WTC11 (cell line): ENCODE results near the gene ZSWIM6. TPM values are rescaled to one million over a fixed set of nuclear protein-coding genes. Genes with fewer than 3 reads are reported as not detected.

Experiments
- ATAC-seq: fragments of 200-7000 bp; cut with Tn5 transposase; 2 replicates; pipeline ENCODE4 v1.10.0; 2021; ENCODE audit warnings: mild to moderate bottlenecking, moderate library complexity
- CTCF ChIA-PET: fragments of 300-600 bp; sonication (Branson Sonifier 250); formaldehyde crosslinking; loops from one replicate; lab custom pipeline; 2021; ENCODE audit warnings: antibody characterized with exemption; lab: Charles Lee
- POLR2A ChIA-PET: fragments of 350-600 bp; sonication (Branson Sonifier 250); formaldehyde crosslinking; loops from one replicate; lab custom pipeline; 2021; ENCODE audit warnings: antibody characterized with exemption; lab: Charles Lee
- DNase-seq: peaks from one replicate; pipeline ENCODE4 v3.0.0; 2021; ENCODE audit warnings: low spot score
- H3K27ac Mint-ChIP-seq: 2 replicates; pipeline ENCODE4 v1.8.0; 2021; ENCODE audit warnings: mixed read lengths
- H3K27me3 Mint-ChIP-seq: 2 replicates; pipeline ENCODE4 v1.8.0; 2021; ENCODE audit warnings: low read depth, mild to moderate bottlenecking, moderate library complexity, mixed read lengths
- H3K36me3 Mint-ChIP-seq: 2 replicates; pipeline ENCODE4 v1.8.0; 2021; ENCODE audit warnings: mixed read lengths
- H3K4me1 Mint-ChIP-seq: 2 replicates; pipeline ENCODE4 v1.8.0; 2022; ENCODE audit warnings: mixed read lengths
- H3K4me3 Mint-ChIP-seq: 2 replicates; pipeline ENCODE4 v1.8.0; 2021; ENCODE audit warnings: mild to moderate bottlenecking, moderate library complexity, mixed read lengths
- H3K9me3 Mint-ChIP-seq: 2 replicates; pipeline ENCODE4 v1.8.0; 2021; ENCODE audit warnings: mixed read lengths
- ATF1 ChIP-seq: sonication (generic); formaldehyde crosslinking; IDR thresholded peaks from 2 replicates; pipeline ENCODE4 v1.8.1; 2023; ENCODE audit warnings: mild to moderate bottlenecking, moderate library complexity, missing genetic modification reagents
- CBFB ChIP-seq: sonication (generic); formaldehyde crosslinking; IDR thresholded peaks from 2 replicates; pipeline ENCODE4 v1.8.1; 2022; ENCODE audit warnings: mild to moderate bottlenecking, low read depth, missing genetic modification reagents
- ESRRA ChIP-seq: sonication (generic); formaldehyde crosslinking; IDR thresholded peaks from 2 replicates; pipeline ENCODE4 v1.8.1; 2022; ENCODE audit warnings: mild to moderate bottlenecking, missing genetic modification reagents, borderline replicate concordance
- FOXJ3 ChIP-seq: sonication (generic); formaldehyde crosslinking; IDR thresholded peaks from 2 replicates; pipeline ENCODE4 v1.9.0; 2021; ENCODE audit warnings: missing genetic modification reagents, mild to moderate bottlenecking, borderline replicate concordance
- GABPB1 ChIP-seq: sonication (generic); formaldehyde crosslinking; IDR thresholded peaks from 2 replicates; pipeline ENCODE4 v1.8.1; 2023; ENCODE audit warnings: mild to moderate bottlenecking, missing genetic modification reagents
- HMGA2 ChIP-seq: fragments of 250-450 bp; sonication (Bioruptor Pico); IDR thresholded peaks from 2 replicates; pipeline ENCODE4 v1.4.0; 2021; ENCODE audit warnings: mild to moderate bottlenecking, moderate library complexity
- IRF2 ChIP-seq: sonication (generic); formaldehyde crosslinking; IDR thresholded peaks from 2 replicates; pipeline ENCODE4 v1.8.0; 2022; ENCODE audit warnings: low read depth, missing genetic modification reagents, borderline replicate concordance
- JAZF1 ChIP-seq: fragments of 250-450 bp; sonication (Bioruptor Pico); IDR thresholded peaks from 2 replicates; pipeline ENCODE4 v1.9.0; 2021; ENCODE audit warnings: moderate library complexity, mild to moderate bottlenecking, inconsistent platforms
- MYBL2 ChIP-seq: sonication (generic); formaldehyde crosslinking; IDR thresholded peaks from 2 replicates; pipeline ENCODE4 v1.8.1; 2023; ENCODE audit warnings: mild to moderate bottlenecking, moderate library complexity, missing genetic modification reagents
- NR3C1 ChIP-seq: sonication (generic); formaldehyde crosslinking; conservative IDR thresholded peaks from 2 replicates; pipeline ENCODE4 v1.8.1; 2023; ENCODE audit warnings: low read depth, mild to moderate bottlenecking, missing genetic modification reagents
- OVOL2 ChIP-seq: fragments of 250-450 bp; sonication (Bioruptor Pico); IDR thresholded peaks from 2 replicates; pipeline ENCODE4 v1.9.0; 2021; ENCODE audit warnings: mild to moderate bottlenecking, borderline replicate concordance
- RORB ChIP-seq: fragments of 250-450 bp; sonication (Bioruptor Pico); IDR thresholded peaks from 2 replicates; pipeline ENCODE4 v1.9.0; 2021; ENCODE audit warnings: mild to moderate bottlenecking
- SMAD3 ChIP-seq: sonication (generic); formaldehyde crosslinking; IDR thresholded peaks from 2 replicates; pipeline ENCODE4 v1.8.0; 2022; ENCODE audit warnings: missing genetic modification reagents, mild to moderate bottlenecking, borderline replicate concordance
- SMAD4 ChIP-seq: sonication (generic); formaldehyde crosslinking; IDR thresholded peaks from 2 replicates; pipeline ENCODE4 v1.8.0; 2022; ENCODE audit warnings: mild to moderate bottlenecking, missing genetic modification reagents
- SOX15 ChIP-seq: fragments of 250-450 bp; sonication (Bioruptor Pico); IDR thresholded peaks from 2 replicates; pipeline ENCODE4 v1.9.0; 2021; ENCODE audit warnings: mild to moderate bottlenecking
- TEAD1 ChIP-seq: sonication (generic); formaldehyde crosslinking; IDR thresholded peaks from 2 replicates; pipeline ENCODE4 v1.8.0; 2022; ENCODE audit warnings: mild to moderate bottlenecking, missing genetic modification reagents
- ZNF317 ChIP-seq: sonication (generic); formaldehyde crosslinking; IDR thresholded peaks from 2 replicates; pipeline ENCODE4 v1.8.1; 2023; ENCODE audit warnings: low read depth, mild to moderate bottlenecking, moderate library complexity, missing genetic modification reagents, borderline replicate concordance
- ZNF423 ChIP-seq: fragments of 250-450 bp; sonication (Bioruptor Pico); IDR thresholded peaks from 2 replicates; pipeline ENCODE4 v2.1.2; 2022; ENCODE audit warnings: mild to moderate bottlenecking, moderate library complexity
- ZSCAN18 ChIP-seq: fragments of 250-450 bp; sonication (Bioruptor Pico); IDR thresholded peaks from 2 replicates; pipeline ENCODE4 v2.1.2; 2022; ENCODE audit warnings: mild to moderate bottlenecking, moderate library complexity
- total RNA-seq: library from RNA; stranded (reverse); gene quantifications from 3 replicates; pipeline ENCODE4 v1.2.3, GENCODE V29; 2021
- TF ChIP-seq, protein P1 (sequence below): sonication (generic); formaldehyde crosslinking; IDR thresholded peaks from 2 replicates; pipeline ENCODE4 v1.8.1; 2023; ENCODE audit warnings: mild to moderate bottlenecking, missing genetic modification reagents
- TF ChIP-seq, protein P2 (sequence below): fragments of 250-450 bp; sonication (Bioruptor Pico); IDR thresholded peaks from 2 replicates; pipeline ENCODE4 v1.9.0; 2021; ENCODE audit warnings: moderate library complexity, mild to moderate bottlenecking, inconsistent platforms, borderline replicate concordance
- TF ChIP-seq, protein P3 (sequence below): fragments of 250-450 bp; sonication (Bioruptor Pico); IDR thresholded peaks from 2 replicates; pipeline ENCODE4 v1.9.0; 2021; ENCODE audit warnings: mild to moderate bottlenecking, borderline replicate concordance
- TF ChIP-seq, protein P4 (sequence below): sonication (generic); formaldehyde crosslinking; IDR thresholded peaks from 2 replicates; pipeline ENCODE4 v1.8.1; 2022; ENCODE audit warnings: low read depth, mild to moderate bottlenecking, moderate library complexity, missing genetic modification reagents, borderline replicate concordance
- TF ChIP-seq, protein P5 (sequence below): sonication (generic); formaldehyde crosslinking; IDR thresholded peaks from 2 replicates; pipeline ENCODE4 v1.8.1; 2023; ENCODE audit warnings: mild to moderate bottlenecking, missing genetic modification reagents
- TF ChIP-seq, protein P6 (sequence below): sonication (generic); formaldehyde crosslinking; IDR thresholded peaks from 2 replicates; pipeline ENCODE4 v1.8.1; 2022; ENCODE audit warnings: missing genetic modification reagents, borderline replicate concordance

The ZSWIM6 gene
- total RNA-seq, 1 experiment from 2014 or later: 12.5 TPM

DNA sequence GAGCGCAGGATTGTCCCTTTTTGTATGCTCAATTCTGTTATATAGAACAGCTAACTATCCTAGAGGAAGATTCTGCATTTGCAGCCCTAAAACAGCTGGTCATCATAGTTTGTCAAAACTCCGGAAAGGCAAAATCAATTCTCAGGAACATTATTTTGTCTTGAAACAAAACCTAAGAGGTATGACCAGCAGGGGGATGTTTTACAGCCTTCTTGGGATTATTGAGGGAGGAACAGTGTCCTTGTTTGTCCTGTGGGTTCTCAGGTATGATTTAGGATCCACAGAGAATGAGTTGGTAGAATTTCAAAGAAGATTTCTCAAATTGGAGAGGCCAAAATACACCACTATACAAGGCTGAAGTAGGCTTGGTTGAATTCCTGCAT lies 136.4 kb downstream of the ZSWIM6 start:
- Mint-ChIP-seq H3K36me3 (peaks cover 16% of the 10 kb centered on the region), H3K27me3 (no peaks in the 10 kb centered on the region), H3K9me3 (peaks cover 19% of the 10 kb centered on the region), H3K4me1 (peaks cover 32% of the 10 kb centered on the region), H3K27ac (0 out of 2 replicates have a peak overlapping the region, but pooled peaks have one; percentile 45), H3K4me3 (no peak overlapping the region)
- TF ChIP-seq, protein P1, sequence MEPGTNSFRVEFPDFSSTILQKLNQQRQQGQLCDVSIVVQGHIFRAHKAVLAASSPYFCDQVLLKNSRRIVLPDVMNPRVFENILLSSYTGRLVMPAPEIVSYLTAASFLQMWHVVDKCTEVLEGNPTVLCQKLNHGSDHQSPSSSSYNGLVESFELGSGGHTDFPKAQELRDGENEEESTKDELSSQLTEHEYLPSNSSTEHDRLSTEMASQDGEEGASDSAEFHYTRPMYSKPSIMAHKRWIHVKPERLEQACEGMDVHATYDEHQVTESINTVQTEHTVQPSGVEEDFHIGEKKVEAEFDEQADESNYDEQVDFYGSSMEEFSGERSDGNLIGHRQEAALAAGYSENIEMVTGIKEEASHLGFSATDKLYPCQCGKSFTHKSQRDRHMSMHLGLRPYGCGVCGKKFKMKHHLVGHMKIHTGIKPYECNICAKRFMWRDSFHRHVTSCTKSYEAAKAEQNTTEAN (CRISPR knock-in tag): no peak
- no peak for TF ChIP-seq CBFB (CRISPR knock-in tag)
- TF ChIP-seq GABPB1 (CRISPR knock-in tag): no peak
- TF ChIP-seq ZNF317: no peak
- no peak for TF ChIP-seq ZNF423
- TF ChIP-seq, protein P2, sequence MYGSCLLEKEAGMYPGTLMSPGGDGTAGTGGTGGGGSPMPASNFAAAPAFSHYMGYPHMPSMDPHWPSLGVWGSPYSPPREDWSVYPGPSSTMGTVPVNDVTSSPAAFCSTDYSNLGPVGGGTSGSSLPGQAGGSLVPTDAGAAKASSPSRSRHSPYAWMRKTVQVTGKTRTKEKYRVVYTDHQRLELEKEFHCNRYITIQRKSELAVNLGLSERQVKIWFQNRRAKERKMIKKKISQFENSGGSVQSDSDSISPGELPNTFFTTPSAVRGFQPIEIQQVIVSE (CRISPR knock-in tag): no peak
- TF ChIP-seq, protein P3, sequence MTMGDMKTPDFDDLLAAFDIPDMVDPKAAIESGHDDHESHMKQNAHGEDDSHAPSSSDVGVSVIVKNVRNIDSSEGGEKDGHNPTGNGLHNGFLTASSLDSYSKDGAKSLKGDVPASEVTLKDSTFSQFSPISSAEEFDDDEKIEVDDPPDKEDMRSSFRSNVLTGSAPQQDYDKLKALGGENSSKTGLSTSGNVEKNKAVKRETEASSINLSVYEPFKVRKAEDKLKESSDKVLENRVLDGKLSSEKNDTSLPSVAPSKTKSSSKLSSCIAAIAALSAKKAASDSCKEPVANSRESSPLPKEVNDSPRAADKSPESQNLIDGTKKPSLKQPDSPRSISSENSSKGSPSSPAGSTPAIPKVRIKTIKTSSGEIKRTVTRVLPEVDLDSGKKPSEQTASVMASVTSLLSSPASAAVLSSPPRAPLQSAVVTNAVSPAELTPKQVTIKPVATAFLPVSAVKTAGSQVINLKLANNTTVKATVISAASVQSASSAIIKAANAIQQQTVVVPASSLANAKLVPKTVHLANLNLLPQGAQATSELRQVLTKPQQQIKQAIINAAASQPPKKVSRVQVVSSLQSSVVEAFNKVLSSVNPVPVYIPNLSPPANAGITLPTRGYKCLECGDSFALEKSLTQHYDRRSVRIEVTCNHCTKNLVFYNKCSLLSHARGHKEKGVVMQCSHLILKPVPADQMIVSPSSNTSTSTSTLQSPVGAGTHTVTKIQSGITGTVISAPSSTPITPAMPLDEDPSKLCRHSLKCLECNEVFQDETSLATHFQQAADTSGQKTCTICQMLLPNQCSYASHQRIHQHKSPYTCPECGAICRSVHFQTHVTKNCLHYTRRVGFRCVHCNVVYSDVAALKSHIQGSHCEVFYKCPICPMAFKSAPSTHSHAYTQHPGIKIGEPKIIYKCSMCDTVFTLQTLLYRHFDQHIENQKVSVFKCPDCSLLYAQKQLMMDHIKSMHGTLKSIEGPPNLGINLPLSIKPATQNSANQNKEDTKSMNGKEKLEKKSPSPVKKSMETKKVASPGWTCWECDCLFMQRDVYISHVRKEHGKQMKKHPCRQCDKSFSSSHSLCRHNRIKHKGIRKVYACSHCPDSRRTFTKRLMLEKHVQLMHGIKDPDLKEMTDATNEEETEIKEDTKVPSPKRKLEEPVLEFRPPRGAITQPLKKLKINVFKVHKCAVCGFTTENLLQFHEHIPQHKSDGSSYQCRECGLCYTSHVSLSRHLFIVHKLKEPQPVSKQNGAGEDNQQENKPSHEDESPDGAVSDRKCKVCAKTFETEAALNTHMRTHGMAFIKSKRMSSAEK (CRISPR knock-in tag): no peak
- TF ChIP-seq FOXJ3 (CRISPR knock-in tag): no peak
- TF ChIP-seq SMAD4: no peak
- no peak for TF ChIP-seq HMGA2 (CRISPR knock-in tag)
- TF ChIP-seq NR3C1 (CRISPR knock-in tag): no peak
- TF ChIP-seq, protein P4, sequence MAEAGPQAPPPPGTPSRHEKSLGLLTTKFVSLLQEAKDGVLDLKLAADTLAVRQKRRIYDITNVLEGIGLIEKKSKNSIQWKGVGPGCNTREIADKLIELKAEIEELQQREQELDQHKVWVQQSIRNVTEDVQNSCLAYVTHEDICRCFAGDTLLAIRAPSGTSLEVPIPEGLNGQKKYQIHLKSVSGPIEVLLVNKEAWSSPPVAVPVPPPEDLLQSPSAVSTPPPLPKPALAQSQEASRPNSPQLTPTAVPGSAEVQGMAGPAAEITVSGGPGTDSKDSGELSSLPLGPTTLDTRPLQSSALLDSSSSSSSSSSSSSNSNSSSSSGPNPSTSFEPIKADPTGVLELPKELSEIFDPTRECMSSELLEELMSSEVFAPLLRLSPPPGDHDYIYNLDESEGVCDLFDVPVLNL (CRISPR knock-in tag): no peak
- TF ChIP-seq ESRRA (CRISPR knock-in tag): no peak
- TF ChIP-seq ZSCAN18 (CRISPR knock-in tag): no peak
- TF ChIP-seq ATF1 (CRISPR knock-in tag): no peak
- TF ChIP-seq JAZF1: no peak
- ChIA-PET POLR2A (no interaction called here), CTCF (interaction anchor here (0.8 to 1.5 kb wide), 2 partner anchors 11 to 191 kb away, joined by 4 to 6 read pairs; no protein-coding TSS in a partner anchor)
- ATAC-seq: no peak; the same call in 1 of the 2 replicates
- no peak for DNase-seq

GRCh38 chr5:61471352-61471751 lies 139.3 kb downstream of the ZSWIM6 start:
- ChIA-PET POLR2A (no interaction called here), CTCF (no interaction called here)
- H3K4me3 Mint-ChIP-seq: no peak overlapping the region
- peaks cover 14% of the 10 kb centered on the region for H3K4me1 Mint-ChIP-seq
- no peaks in the 10 kb centered on the region for H3K27me3 Mint-ChIP-seq
- no peak for ATAC-seq
- no peak overlapping the region for H3K27ac Mint-ChIP-seq
- H3K36me3 Mint-ChIP-seq: peaks cover 16% of the 10 kb centered on the region
- DNase-seq: no peak
- peaks cover 19% of the 10 kb centered on the region for H3K9me3 Mint-ChIP-seq
- TF ChIP-seq MYBL2 (CRISPR knock-in tag) (no peak), TEAD1 (no peak), SMAD3 (no peak), OVOL2 (CRISPR knock-in tag) (no peak), IRF2 (CRISPR knock-in tag) (no peak), RORB (CRISPR knock-in tag) (no peak), SOX15 (CRISPR knock-in tag) (no peak)
- TF ChIP-seq, protein P5, sequence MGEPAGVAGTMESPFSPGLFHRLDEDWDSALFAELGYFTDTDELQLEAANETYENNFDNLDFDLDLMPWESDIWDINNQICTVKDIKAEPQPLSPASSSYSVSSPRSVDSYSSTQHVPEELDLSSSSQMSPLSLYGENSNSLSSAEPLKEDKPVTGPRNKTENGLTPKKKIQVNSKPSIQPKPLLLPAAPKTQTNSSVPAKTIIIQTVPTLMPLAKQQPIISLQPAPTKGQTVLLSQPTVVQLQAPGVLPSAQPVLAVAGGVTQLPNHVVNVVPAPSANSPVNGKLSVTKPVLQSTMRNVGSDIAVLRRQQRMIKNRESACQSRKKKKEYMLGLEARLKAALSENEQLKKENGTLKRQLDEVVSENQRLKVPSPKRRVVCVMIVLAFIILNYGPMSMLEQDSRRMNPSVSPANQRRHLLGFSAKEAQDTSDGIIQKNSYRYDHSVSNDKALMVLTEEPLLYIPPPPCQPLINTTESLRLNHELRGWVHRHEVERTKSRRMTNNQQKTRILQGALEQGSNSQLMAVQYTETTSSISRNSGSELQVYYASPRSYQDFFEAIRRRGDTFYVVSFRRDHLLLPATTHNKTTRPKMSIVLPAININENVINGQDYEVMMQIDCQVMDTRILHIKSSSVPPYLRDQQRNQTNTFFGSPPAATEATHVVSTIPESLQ (CRISPR knock-in tag): no peak
- TF ChIP-seq, protein P6, sequence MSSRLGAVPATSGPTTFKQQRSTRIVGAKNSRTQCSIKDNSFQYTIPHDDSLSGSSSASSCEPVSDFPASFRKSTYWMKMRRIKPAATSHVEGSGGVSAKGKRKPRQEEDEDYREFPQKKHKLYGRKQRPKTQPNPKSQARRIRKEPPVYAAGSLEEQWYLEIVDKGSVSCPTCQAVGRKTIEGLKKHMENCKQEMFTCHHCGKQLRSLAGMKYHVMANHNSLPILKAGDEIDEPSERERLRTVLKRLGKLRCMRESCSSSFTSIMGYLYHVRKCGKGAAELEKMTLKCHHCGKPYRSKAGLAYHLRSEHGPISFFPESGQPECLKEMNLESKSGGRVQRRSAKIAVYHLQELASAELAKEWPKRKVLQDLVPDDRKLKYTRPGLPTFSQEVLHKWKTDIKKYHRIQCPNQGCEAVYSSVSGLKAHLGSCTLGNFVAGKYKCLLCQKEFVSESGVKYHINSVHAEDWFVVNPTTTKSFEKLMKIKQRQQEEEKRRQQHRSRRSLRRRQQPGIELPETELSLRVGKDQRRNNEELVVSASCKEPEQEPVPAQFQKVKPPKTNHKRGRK: no peak
